Head of caudate nucleus (tissue), 42 donors: Measurements from ENCODE around the gene GATA5.
"Not testable (repeated sequence)": the region's sequence is repeated elsewhere in the genome, so short reads cannot be mapped to it uniquely, and the experiment has no call there.

Source experiments
- DNase-seq, 42 donors: peaks; one replicate each; pipeline versions ENCODE4 v3.0.0 to v3.0.0-alpha.2; 2020 to 2021; ENCODE audit warnings: mixed read lengths in 7 of 42
- intact Hi-C: fragments of 100-400 bp; cut with DNase I; formaldehyde crosslinking; loops from one replicate; pipeline ENCODE4 v1.15.0; 2022

The GATA5 gene

GRCh38 chr20:62490783-62491182, 15.0 kb upstream of the GATA5 start:
- intact Hi-C loops, DNase-seq: not testable (repeated sequence)

- DNase-seq, result no peak
- intact Hi-C loops, result no loop called here
Measured at GRCh38 chr20:62489932-62490263, 14.1 kb upstream of the GATA5 start.

GRCh38 chr20:62489186-62489931, 13.6 kb upstream of the GATA5 start:
- DNase-seq, result no peak
- intact Hi-C loops, result no loop called here

GRCh38 chr20:62488470-62488869, 12.7 kb upstream of the GATA5 start:
- intact Hi-C loops, result no loop called here
- DNase-seq, result no peak

- intact Hi-C loops, result no loop called here
Measured at GRCh38 chr20:62487561-62488354, 12.0 kb upstream of the GATA5 start.

GRCh38 chr20:62487118-62487517, 11.3 kb upstream of the GATA5 start:
- intact Hi-C loops, result no loop called here
- no peak for DNase-seq

More at GRCh38 chr20:62487561-62488354, 12.0 kb upstream of the GATA5 start:
- no peak for DNase-seq

- DNase-seq, result no peak
- intact Hi-C loops, result no loop called here
Measured at GRCh38 chr20:62486484-62486883, 10.7 kb upstream of the GATA5 start.

GRCh38 chr20:62485701-62486089, 9.9 kb upstream of the GATA5 start:
- intact Hi-C loops, result no loop called here
- DNase-seq, result no peak

- intact Hi-C loops, result no loop called here
- DNase-seq, result no peak
Measured at GRCh38 chr20:62485062-62485700, 9.4 kb upstream of the GATA5 start.

GRCh38 chr20:62484478-62484877, 8.7 kb upstream of the GATA5 start:
- no peak for DNase-seq
- intact Hi-C loops, result no loop called here

- intact Hi-C loops, result no loop called here
- no peak for DNase-seq
Measured at GRCh38 chr20:62483613-62484458, 8.0 kb upstream of the GATA5 start.

GRCh38 chr20:62482974-62483373, 7.2 kb upstream of the GATA5 start:
- intact Hi-C loops, result no loop called here
- no peak for DNase-seq

- intact Hi-C loops, result no loop called here
- no peak for DNase-seq
Measured at GRCh38 chr20:62482146-62482809, 6.5 kb upstream of the GATA5 start.

- intact Hi-C loops, result no loop called here
- DNase-seq, result no peak
Measured at GRCh38 chr20:62481425-62482145, 5.8 kb upstream of the GATA5 start.

- no peak for DNase-seq
- intact Hi-C loops, result no loop called here
Measured at GRCh38 chr20:62480318-62480717, 4.5 kb upstream of the GATA5 start.

- DNase-seq, result no peak
- intact Hi-C loops, result no loop called here
Measured at GRCh38 chr20:62479656-62480055, 3.9 kb upstream of the GATA5 start.

- DNase-seq, result no peak
- intact Hi-C loops, result no loop called here
Measured at GRCh38 chr20:62479156-62479555, 3.4 kb upstream of the GATA5 start.
